ENCODE data around the gene AUTS2. TPM values are rescaled to one million over a fixed set of nuclear protein-coding genes. Genes with fewer than 3 reads are reported as not detected.

Gene AUTS2
- total and polyA plus RNA-seq, 10 of the 15 experiments (the other 5 are each of a cell fraction or from before 2014, with no cell fraction given): 6.4 to 55.6 (median 21.6) TPM

GRCh38 chr7:70319057-70319456, 720.8 kb downstream of the AUTS2 start (continued):
- no peak for TF ChIP-seq TCF3 (IDR thresholded peaks at IDR 0.05; ENCODE audit: borderline replicate concordance, insufficient read depth, low read depth, low read length)
- no peak for TF ChIP-seq CHD1 (IDR thresholded peaks at IDR 0.05; ENCODE audit: low read depth, low read length)
- TF ChIP-seq, protein P1, sequence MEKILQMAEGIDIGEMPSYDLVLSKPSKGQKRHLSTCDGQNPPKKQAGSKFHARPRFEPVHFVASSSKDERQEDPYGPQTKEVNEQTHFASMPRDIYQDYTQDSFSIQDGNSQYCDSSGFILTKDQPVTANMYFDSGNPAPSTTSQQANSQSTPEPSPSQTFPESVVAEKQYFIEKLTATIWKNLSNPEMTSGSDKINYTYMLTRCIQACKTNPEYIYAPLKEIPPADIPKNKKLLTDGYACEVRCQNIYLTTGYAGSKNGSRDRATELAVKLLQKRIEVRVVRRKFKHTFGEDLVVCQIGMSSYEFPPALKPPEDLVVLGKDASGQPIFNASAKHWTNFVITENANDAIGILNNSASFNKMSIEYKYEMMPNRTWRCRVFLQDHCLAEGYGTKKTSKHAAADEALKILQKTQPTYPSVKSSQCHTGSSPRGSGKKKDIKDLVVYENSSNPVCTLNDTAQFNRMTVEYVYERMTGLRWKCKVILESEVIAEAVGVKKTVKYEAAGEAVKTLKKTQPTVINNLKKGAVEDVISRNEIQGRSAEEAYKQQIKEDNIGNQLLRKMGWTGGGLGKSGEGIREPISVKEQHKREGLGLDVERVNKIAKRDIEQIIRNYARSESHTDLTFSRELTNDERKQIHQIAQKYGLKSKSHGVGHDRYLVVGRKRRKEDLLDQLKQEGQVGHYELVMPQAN (conservative IDR thresholded peaks at IDR 0.05): no peak
- no peak for TF ChIP-seq BHLHE40 (IDR thresholded peaks at IDR 0.05; ENCODE audit: borderline replicate concordance in 1 of 2, low read depth in 2 of 2, low read length in 1 of 2)
- no peak for TF ChIP-seq CUX1 (IDR thresholded peaks at IDR 0.05; ENCODE audit: insufficient replicate concordance, low read depth, low read length)
- TF ChIP-seq CREB1 (IDR thresholded peaks at IDR 0.05; ENCODE audit: low read depth): no peak
- no peak for TF ChIP-seq POLR2AphosphoS5 (IDR thresholded peaks at IDR 0.05; ENCODE audit: low read length)

All from GM12878 (cell line).